Measurements from ENCODE around the gene UMAD1. TPM values are rescaled to one million over a fixed set of nuclear protein-coding genes. Genes with fewer than 3 reads are reported as not detected.
A peak's percentile ranks its signal among the peaks of the same experiment; 100 is the strongest.

UMAD1 gene
- total RNA-seq, 1 donor from 2014 or later = 13.9 TPM

DNA sequence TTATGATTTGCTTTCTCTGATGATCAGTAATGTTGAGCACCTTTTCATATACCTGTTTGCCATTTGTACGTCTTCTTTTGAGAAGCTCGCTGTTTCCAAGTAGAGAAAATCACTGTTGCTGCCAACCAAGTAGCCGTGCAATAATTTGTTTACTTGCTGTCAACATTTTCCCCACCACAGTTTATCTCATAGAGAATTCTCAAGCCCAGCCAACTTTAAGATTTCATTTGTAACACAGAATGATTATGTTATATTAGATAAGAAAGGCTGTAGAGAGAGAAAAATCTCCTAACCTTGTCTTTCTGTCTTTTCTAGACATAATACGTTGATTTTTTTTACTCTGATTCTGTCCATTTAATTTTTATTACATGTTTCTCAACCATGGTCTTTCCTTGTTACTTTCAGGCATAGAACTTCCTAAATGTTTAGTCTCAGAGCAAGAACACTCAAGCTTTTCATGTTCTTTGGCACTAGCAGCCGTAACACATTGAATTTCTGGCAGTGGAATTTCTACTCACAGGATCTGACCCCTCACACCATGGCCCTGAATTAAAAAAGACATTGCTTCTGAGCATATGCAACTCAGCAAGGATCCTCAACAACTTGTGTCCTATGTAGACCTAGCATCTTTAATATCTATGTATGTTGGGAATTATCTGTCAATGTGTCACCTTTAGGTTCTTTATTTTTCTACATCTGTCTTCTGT lies 54.7 kb downstream of the UMAD1 start:
- TF ChIP-seq, protein P1, sequence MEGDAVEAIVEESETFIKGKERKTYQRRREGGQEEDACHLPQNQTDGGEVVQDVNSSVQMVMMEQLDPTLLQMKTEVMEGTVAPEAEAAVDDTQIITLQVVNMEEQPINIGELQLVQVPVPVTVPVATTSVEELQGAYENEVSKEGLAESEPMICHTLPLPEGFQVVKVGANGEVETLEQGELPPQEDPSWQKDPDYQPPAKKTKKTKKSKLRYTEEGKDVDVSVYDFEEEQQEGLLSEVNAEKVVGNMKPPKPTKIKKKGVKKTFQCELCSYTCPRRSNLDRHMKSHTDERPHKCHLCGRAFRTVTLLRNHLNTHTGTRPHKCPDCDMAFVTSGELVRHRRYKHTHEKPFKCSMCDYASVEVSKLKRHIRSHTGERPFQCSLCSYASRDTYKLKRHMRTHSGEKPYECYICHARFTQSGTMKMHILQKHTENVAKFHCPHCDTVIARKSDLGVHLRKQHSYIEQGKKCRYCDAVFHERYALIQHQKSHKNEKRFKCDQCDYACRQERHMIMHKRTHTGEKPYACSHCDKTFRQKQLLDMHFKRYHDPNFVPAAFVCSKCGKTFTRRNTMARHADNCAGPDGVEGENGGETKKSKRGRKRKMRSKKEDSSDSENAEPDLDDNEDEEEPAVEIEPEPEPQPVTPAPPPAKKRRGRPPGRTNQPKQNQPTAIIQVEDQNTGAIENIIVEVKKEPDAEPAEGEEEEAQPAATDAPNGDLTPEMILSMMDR (IDR thresholded peaks at IDR 0.05) = no peak
- no peak for DNase-seq
- ChIA-PET CTCF (interaction anchor here (1.7 kb wide), 1 partner anchor 14 kb away, joined by 5 read pairs; no protein-coding TSS in a partner anchor), POLR2A (interaction anchor here (0.6 kb wide), 1 partner anchor 275 kb away, joined by 9 read pairs; no protein-coding TSS in a partner anchor)
- Mint-ChIP-seq H3K4me1 (peaks cover 16% of the 10 kb centered on the region), H3K27me3 (no peaks in the 10 kb centered on the region), H3K9me3 (peaks cover 5% of the 10 kb centered on the region), H3K27ac (no peak overlapping the region), H3K4me3 (no peak overlapping the region), H3K36me3 (ENCODE audit: low read depth) (peaks cover 21% of the 10 kb centered on the region)
- intact Hi-C loops (cut with micrococcal nuclease) = no loop called here
- ATAC-seq (ENCODE audit: low read depth) = no peak

DNA sequence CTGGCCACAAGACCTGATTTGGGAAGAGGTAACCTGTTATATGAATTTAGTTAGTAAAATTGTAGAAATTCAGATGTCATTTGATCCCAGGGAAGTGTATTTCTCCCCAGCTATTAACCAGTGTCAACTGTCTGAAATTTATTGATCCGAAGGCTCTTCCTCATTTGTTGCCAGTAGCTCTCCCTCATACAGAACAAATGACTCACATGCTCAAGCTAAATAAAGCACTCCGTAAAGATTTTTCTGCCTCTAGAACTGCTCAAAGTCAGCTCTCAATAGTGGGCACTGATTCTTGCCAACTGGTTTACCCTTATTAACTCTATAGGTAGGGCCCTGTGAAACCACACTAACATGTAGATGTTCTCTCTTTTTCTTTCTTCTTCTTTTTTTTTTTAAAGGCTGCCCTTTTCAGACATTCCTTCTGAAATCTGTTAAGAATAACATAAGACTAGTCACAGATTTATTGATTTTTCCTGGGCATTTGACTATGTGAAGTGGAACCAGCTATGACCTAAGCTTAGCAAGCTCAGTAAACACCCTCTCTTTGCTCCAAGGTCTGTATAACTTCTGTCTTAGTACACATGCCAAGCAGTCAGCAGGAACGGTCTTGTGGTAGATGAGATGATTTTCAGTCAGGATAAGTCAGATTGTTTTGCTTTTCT lies 56.0 kb downstream of the UMAD1 start:
- CTCF ChIA-PET = interaction anchor here (1.2 kb wide), 1 partner anchor 494 kb away, joined by 3 read pairs; no protein-coding TSS in a partner anchor
- peaks cover 5% of the 10 kb centered on the region for H3K9me3 Mint-ChIP-seq
- intact Hi-C loops (cut with micrococcal nuclease) = no loop called here
- peaks cover 21% of the 10 kb centered on the region for H3K36me3 Mint-ChIP-seq (ENCODE audit: low read depth)
- no peak overlapping the region for H3K4me3 Mint-ChIP-seq
- ATAC-seq (ENCODE audit: low read depth) (no peak), DNase-seq (no peak)
- POLR2A ChIA-PET = interaction anchor here (1.0 kb wide), 1 partner anchor 16 kb away, joined by 3 read pairs; no protein-coding TSS in a partner anchor
- H3K27ac Mint-ChIP-seq = no peak overlapping the region
- H3K4me1 Mint-ChIP-seq = peaks cover 27% of the 10 kb centered on the region
- TF ChIP-seq, protein P1 (IDR thresholded peaks at IDR 0.05) = no peak
- no peaks in the 10 kb centered on the region for H3K27me3 Mint-ChIP-seq

DNA sequence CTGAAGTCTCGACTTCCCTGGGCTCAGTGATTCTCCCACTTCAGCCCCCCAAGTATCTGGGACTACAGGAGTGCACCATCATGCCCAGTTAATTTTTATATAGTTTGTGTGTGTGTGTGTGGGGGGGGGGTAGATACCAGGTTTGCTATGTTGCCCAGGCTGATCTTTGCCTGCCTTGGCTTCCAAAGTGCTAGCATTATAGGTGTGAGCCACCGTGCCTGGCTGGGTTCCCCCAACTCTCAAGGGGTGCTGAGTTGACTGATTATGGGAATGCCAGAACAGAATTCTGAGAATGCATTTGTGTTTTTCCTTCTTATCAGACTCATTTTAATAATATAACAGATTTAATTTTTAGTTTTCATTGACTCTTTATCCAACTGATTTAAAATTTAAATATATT lies 58.4 kb downstream of the UMAD1 start:
- Mint-ChIP-seq H3K27ac (no peak overlapping the region), H3K4me1 (peaks cover 37% of the 10 kb centered on the region), H3K27me3 (no peaks in the 10 kb centered on the region), H3K36me3 (ENCODE audit: low read depth) (peaks cover 18% of the 10 kb centered on the region), H3K9me3 (peaks cover 5% of the 10 kb centered on the region), H3K4me3 (no peak overlapping the region)
- TF ChIP-seq, protein P1 (IDR thresholded peaks at IDR 0.05) = no peak
- ATAC-seq (ENCODE audit: low read depth) (no peak), DNase-seq (no peak)
- POLR2A ChIA-PET = interaction anchor here (0.7 kb wide), 1 partner anchor 57 kb away, joined by 9 read pairs; no protein-coding TSS in a partner anchor
- CTCF ChIA-PET = no interaction called here
- intact Hi-C loops (cut with micrococcal nuclease) = no loop called here

DNA sequence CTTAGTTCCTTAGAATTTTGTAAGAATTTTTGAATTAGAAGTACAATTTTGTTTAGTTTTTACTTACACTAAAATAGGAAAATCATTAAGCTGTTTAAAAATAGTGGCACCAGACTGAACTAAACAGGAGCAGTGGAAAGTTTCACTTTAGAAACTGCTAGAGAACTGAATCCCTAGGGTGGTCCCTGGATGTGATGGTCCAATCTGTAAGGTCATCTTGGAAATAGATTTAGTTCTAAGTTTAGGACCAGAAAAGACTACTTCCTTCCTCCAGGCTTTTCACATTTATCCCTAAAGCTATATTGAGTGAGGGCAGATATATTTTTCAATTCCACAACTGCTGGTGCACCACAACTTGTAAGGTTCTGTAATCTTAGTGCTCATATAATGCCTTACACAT lies 58.8 kb downstream of the UMAD1 start:
- Mint-ChIP-seq H3K4me1 (peaks cover 37% of the 10 kb centered on the region), H3K4me3 (no peak overlapping the region), H3K27me3 (no peaks in the 10 kb centered on the region), H3K27ac (no peak overlapping the region), H3K9me3 (peaks cover 5% of the 10 kb centered on the region), H3K36me3 (ENCODE audit: low read depth) (peaks cover 17% of the 10 kb centered on the region)
- DNase-seq = no peak
- CTCF ChIA-PET = no interaction called here
- TF ChIP-seq, protein P1 (IDR thresholded peaks at IDR 0.05) = no peak
- POLR2A ChIA-PET = no interaction called here
- intact Hi-C loops (cut with micrococcal nuclease) = no loop called here
- no peak for ATAC-seq (ENCODE audit: low read depth)

DNA sequence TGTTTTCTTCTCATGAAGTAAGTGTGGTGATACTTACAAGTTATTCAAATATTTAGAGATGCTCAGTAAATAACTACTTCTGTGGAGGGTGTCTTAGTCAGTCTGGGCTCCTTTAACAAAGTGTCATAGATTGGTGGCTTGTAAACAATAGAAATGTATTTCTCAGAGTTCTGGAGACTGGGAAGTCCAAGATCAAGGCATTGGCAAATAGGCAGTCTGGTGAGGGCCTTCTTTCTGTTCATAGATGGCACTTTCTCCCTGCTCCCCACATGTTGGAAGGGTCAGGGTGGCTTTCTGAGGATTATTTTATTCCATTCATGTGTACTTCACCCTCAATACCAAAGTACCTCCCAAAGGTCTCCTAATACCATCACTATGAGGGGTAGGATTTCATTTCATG lies 59.4 kb downstream of the UMAD1 start:
- no peaks in the 10 kb centered on the region for H3K9me3 Mint-ChIP-seq
- peaks cover 41% of the 10 kb centered on the region for H3K4me1 Mint-ChIP-seq
- H3K36me3 Mint-ChIP-seq (ENCODE audit: low read depth) = peaks cover 12% of the 10 kb centered on the region
- peak overlapping the region; percentile 52 for H3K4me3 Mint-ChIP-seq
- H3K27me3 Mint-ChIP-seq = no peaks in the 10 kb centered on the region
- no peak overlapping the region for H3K27ac Mint-ChIP-seq
- TF ChIP-seq, protein P1 (IDR thresholded peaks at IDR 0.05) = no peak
- ChIA-PET POLR2A (no interaction called here), CTCF (no interaction called here)
- intact Hi-C loops (cut with micrococcal nuclease) = no loop called here
- ATAC-seq (ENCODE audit: low read depth) (no peak), DNase-seq (no peak)

Data from activated B cell treated with CpG ODN at 0.5 μM for 24 hours (primary cell).